Measurements from ENCODE around the gene ANO2. TPM values are rescaled to one million over a fixed set of nuclear protein-coding genes. Genes with fewer than 3 reads are reported as not detected.

ANO2 gene
- total and polyA plus RNA-seq, 2 donors (not counting 3 experiments of a cell fraction or from before 2014, with no cell fraction given) = 15.4 to 65.0 TPM

- Histone ChIP-seq H4K20me1 (replicated peaks; ENCODE audit: control insufficient read depth, extremely low read depth, insufficient read depth, low read length) (peaks cover 2% of the 10 kb centered on the region), H3K4me3 (replicated peaks in 1 of 3; ENCODE audit: insufficient read depth in 1 of 3, low read depth in 1 of 3, low read length in 3 of 3) (no peak overlapping the region), H3K27me3 (ENCODE audit: control insufficient read depth in 2 of 2, insufficient read depth in 2 of 2, low read length in 2 of 2) (no peaks in the 10 kb centered on the region), H3K9me1 (replicated peaks; ENCODE audit: control insufficient read depth, extremely low read depth, insufficient read depth, low read length) (no peaks in the 10 kb centered on the region), H3K79me2 (ENCODE audit: control insufficient read depth, insufficient read depth, low read length) (no peaks in the 10 kb centered on the region), H3K36me3 (ENCODE audit: control insufficient read depth in 2 of 2, extremely low read depth in 1 of 2, insufficient read depth in 2 of 2, low read length in 2 of 2) (no peaks in the 10 kb centered on the region), H3K4me1 (ENCODE audit: control insufficient read depth, extremely low read depth, insufficient read depth, low read length) (peaks cover 4% of the 10 kb centered on the region), H3K9ac (replicated peaks; ENCODE audit: extremely low read depth, insufficient read depth, low read length) (no peak overlapping the region), H2AFZ (ENCODE audit: low read depth, low read length) (no peak overlapping the region), H3K27ac (ENCODE audit: insufficient read depth, low read depth, low read length) (no peak overlapping the region), H3K9me3 (replicated peaks; ENCODE audit: control insufficient read depth, insufficient read depth, low read length) (no peaks in the 10 kb centered on the region), H3K4me2 (ENCODE audit: insufficient read depth, low read length) (no peak overlapping the region)
- FAIRE-seq (no peak), DNase-seq (ENCODE audit: low read depth, low spot score) (no peak)
- TF ChIP-seq POLR2AphosphoS5 (IDR thresholded peaks at IDR 0.05; ENCODE audit: insufficient read depth, low read depth, low read length) (no peak), GATA2 (IDR thresholded peaks at IDR 0.05; ENCODE audit: insufficient read depth, insufficient read length, low read depth, low read length) (no peak), EZH2 (IDR thresholded peaks at IDR 0.05; ENCODE audit: borderline replicate concordance, low read depth, low read length, severe bottlenecking) (no peak), FOS (IDR thresholded peaks at IDR 0.05; ENCODE audit: borderline replicate concordance, insufficient read depth, low read length) (no peak), POLR2A (IDR thresholded peaks at IDR 0.05; ENCODE audit: low read depth, low read length) (no peak), MAX (IDR thresholded peaks at IDR 0.05; ENCODE audit: insufficient read depth, insufficient read length) (no peak), MYC (IDR thresholded peaks at IDR 0.05; ENCODE audit: low read depth, low read length) (no peak), CTCF (IDR thresholded peaks at IDR 0.05; ENCODE audit: extremely low read depth in 1 of 2, insufficient read depth in 1 of 2, low read depth in 1 of 2, low read length in 2 of 2) (no peak), JUN (IDR thresholded peaks at IDR 0.05; ENCODE audit: borderline replicate concordance, insufficient read depth, insufficient read length, low read depth) (no peak)
- BruUV-seq (replicated peaks) = no TSS peak
- intact Hi-C loops (cut with micrococcal nuclease) (no loop called here), dilution Hi-C loops (cut with MboI; ENCODE audit: extremely low pct_ligation_motif_present, low sequenced_read_pairs) (no loop called here)
- CTCF ChIA-PET = no interaction called here
- POLR2A ChIA-PET = no interaction called here
Observed at GRCh38 chr12:5665615-5666014, 279.4 kb downstream of the ANO2 start.
